ENCODE measurements around the gene SOX5.

DNA sequence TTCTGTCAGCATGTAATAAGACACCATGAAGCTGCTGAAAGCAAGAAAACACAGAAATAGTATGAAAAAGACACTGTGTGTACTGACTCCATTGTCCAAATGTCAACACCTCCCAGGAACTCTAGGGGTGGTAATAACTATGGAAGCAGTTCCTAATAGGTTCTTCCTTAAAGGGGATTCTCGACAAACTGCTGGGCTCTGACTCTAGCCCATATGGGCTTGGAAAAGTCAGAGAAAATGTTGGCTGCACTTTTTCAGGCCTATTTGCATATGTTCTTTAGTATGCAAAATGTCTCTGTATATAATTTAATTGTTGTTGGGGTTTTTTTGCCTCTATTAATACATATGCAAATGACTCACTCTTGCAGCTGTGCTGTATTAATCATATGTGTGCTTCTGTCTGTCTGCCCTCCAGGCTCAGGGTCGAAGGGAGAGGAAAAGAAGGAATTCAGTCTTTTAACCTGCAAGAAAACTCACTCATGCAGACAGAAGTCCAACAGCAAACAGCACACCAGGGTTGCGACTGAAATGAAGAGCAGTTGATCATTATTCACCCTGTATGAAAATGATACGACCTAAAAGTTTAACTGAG is 317.6 kb downstream of the SOX5 start:
- TF ChIP-seq POLR2A (IDR thresholded peaks at IDR 0.05) (no peak), POLR2AphosphoS5 (IDR thresholded peaks at IDR 0.05) (no peak)
- TF ChIP-seq, protein P1, sequence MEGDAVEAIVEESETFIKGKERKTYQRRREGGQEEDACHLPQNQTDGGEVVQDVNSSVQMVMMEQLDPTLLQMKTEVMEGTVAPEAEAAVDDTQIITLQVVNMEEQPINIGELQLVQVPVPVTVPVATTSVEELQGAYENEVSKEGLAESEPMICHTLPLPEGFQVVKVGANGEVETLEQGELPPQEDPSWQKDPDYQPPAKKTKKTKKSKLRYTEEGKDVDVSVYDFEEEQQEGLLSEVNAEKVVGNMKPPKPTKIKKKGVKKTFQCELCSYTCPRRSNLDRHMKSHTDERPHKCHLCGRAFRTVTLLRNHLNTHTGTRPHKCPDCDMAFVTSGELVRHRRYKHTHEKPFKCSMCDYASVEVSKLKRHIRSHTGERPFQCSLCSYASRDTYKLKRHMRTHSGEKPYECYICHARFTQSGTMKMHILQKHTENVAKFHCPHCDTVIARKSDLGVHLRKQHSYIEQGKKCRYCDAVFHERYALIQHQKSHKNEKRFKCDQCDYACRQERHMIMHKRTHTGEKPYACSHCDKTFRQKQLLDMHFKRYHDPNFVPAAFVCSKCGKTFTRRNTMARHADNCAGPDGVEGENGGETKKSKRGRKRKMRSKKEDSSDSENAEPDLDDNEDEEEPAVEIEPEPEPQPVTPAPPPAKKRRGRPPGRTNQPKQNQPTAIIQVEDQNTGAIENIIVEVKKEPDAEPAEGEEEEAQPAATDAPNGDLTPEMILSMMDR (IDR thresholded peaks at IDR 0.05) = no peak

Measured in sigmoid colon (tissue), 4 donors.